H1 (cell line): ENCODE results near the gene ISY1.

Experiments
- ATF3 ChIP-seq: IDR thresholded peaks from 2 replicates; pipeline ENCODE4 v1.6.1; 2011; ENCODE audit warnings: low read depth, mild to moderate bottlenecking, low read length; ENCODE audit not compliant: insufficient read depth
- CHD2 ChIP-seq: IDR thresholded peaks from 2 replicates; pipeline ENCODE4 v1.6.1; 2012; ENCODE audit warnings: low read length, improper control_type of control experiment
- CTBP2 ChIP-seq: IDR thresholded peaks from 2 replicates; pipeline ENCODE4 v1.7.0; 2011; ENCODE audit warnings: borderline replicate concordance, mild to moderate bottlenecking, moderate library complexity, mixed read lengths, low read length; ENCODE audit not compliant: insufficient read depth, insufficient read length
- CTCF ChIP-seq, 3 experiments: IDR thresholded peaks; 1 replicate in 2 of 3; 2 replicates in 1 of 3; pipeline versions ENCODE4 v1.5.1 to v1.6.1; 2011; ENCODE audit warnings: low read length in 3 of 3, mild to moderate bottlenecking in 3 of 3, inconsistent platforms in 2 of 3, low read depth in 1 of 3, moderate library complexity in 1 of 3; ENCODE audit not compliant: insufficient read depth in 1 of 3; ENCODE audit errors: control extremely low read depth in 1 of 3
- EP300 ChIP-seq, 2 experiments: IDR thresholded peaks; 1 replicate in 1 of 2; 2 replicates in 1 of 2; pipeline ENCODE4 v1.6.1; 2011 to 2012; ENCODE audit warnings: low read depth in 2 of 2, low read length in 2 of 2, mild to moderate bottlenecking in 2 of 2, borderline replicate concordance in 1 of 2, inconsistent platforms in 1 of 2, moderate library complexity in 1 of 2
- EZH2 ChIP-seq: fragments of 200-600 bp; sonication (generic); IDR thresholded peaks from 2 replicates; pipeline ENCODE4 v1.7.1; 2012; ENCODE audit warnings: low read depth, mild to moderate bottlenecking, moderate library complexity, low read length, inconsistent platforms; ENCODE audit not compliant: severe bottlenecking
- MAX ChIP-seq: IDR thresholded peaks from 2 replicates; pipeline ENCODE4 v1.6.1; 2012; ENCODE audit warnings: inconsistent platforms
- POLR2A ChIP-seq, 2 experiments: IDR thresholded peaks; 1 replicate in 1 of 2; 2 replicates in 1 of 2; pipeline ENCODE4 v1.6.1; 2011; ENCODE audit warnings: low read depth in 2 of 2, low read length in 2 of 2, mild to moderate bottlenecking in 2 of 2; ENCODE audit errors: control extremely low read depth in 1 of 2
- POLR2AphosphoS5 ChIP-seq: IDR thresholded peaks from 2 replicates; pipeline ENCODE4 v1.6.1; 2011; ENCODE audit warnings: low read depth, low read length
- RAD21 ChIP-seq, 2 experiments: IDR thresholded peaks in 1 of 2; conservative IDR thresholded peaks in 1 of 2; 2 replicates each; pipeline ENCODE4 v1.6.1; 2011; ENCODE audit warnings: low read depth in 2 of 2, low read length in 2 of 2, improper control_type of control experiment in 1 of 2, inconsistent platforms in 1 of 2, mild to moderate bottlenecking in 1 of 2, moderate library complexity in 1 of 2
- USF2 ChIP-seq: IDR thresholded peaks from 2 replicates; pipeline ENCODE4 v1.6.1; 2011; ENCODE audit warnings: low read length, improper control_type of control experiment

- no peak for TF ChIP-seq POLR2AphosphoS5
- no peak for TF ChIP-seq CTCF (IDR thresholded peaks at IDR 0.05; ENCODE audit: control extremely low read depth in 1 of 3, insufficient read depth in 1 of 3, low read depth in 1 of 3, low read length in 3 of 3)
- TF ChIP-seq RAD21 (IDR thresholded peaks at IDR 0.05 in 1 of 2, conservative IDR thresholded peaks at IDR 0.05 in 1 of 2; ENCODE audit: low read depth in 2 of 2, low read length in 2 of 2): no peak
- TF ChIP-seq ATF3: no peak
- TF ChIP-seq POLR2A (IDR thresholded peaks at IDR 0.05; ENCODE audit: control extremely low read depth in 1 of 2, low read depth in 2 of 2, low read length in 2 of 2): no peak; a peak in 1 of 3 replicates
- no peak for TF ChIP-seq CTBP2
- no peak for TF ChIP-seq EZH2
- no peak; the same call in 1 of the 2 replicates for TF ChIP-seq MAX
- no peak for TF ChIP-seq CHD2
- TF ChIP-seq EP300 (IDR thresholded peaks at IDR 0.05; ENCODE audit: borderline replicate concordance in 1 of 2, low read depth in 2 of 2, low read length in 2 of 2): no peak
- TF ChIP-seq USF2: no peak
Measured at GRCh38 chr3:129121016-129121791, 39.7 kb downstream of the ISY1 start.
